Measurements from ENCODE around the gene HS1BP3.

Gene HS1BP3

DNA sequence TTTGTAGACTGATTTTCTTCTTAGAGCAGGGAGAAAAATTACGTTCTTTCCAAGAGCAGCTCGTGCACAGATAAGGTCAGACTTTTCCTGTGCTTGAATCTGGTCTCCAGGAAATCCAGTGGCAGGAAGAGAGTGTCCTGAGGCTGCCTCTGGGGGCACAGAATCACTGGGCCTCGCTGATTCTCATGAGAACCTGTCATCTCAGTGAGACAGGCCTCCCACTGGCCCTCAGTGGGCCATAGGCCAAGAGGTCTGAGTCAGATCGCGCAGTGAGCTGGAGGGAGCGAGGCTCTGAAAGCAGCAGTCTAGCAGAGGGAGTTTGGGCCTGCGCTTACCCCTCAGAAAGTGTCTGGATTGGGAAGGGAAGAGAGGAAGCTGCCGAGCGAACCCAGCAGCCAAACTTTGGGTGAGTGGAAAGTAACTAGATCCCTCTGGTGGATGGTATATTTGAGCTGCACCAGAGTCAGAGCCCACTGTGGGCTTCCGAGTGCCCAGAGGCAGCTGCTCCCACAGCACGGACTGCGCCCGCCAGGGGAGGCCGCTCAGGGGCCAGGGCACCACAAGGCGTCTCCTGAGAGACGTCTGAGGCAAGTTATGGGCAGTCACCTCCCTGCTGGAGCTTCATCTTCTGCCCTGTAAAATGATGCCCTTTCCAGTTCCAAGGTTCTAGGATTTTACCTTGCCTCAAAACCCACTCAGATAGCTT, 24.2 kb upstream of the HS1BP3 start:
- DNase-seq = no peak

GRCh38 chr2:20674309-20674965, 23.5 kb upstream of the HS1BP3 start:
- DNase-seq = no peak

- DNase-seq = no peak
Observed at GRCh38 chr2:20673686-20674308, 22.9 kb upstream of the HS1BP3 start.

GRCh38 chr2:20672201-20672951, 21.5 kb upstream of the HS1BP3 start:
- DNase-seq = no peak

DNA sequence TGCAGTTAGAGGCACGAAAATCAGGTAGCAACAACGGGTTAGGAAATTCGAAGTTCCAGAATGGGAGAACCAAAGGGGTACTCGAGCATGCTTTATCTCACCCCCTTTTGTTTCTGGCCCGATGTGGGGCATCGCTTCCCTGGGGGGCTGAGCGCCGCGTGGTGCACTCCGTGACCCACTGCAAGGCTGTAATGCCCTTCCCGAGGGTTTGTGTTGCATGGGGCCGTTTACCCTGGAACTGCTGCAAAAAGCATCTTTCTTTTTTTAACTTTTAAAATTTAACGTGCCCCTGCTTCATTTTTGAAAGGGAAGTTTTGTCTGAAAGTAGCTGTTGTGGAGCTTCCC, 20.8 kb upstream of the HS1BP3 start:
- no peak for DNase-seq

DNA sequence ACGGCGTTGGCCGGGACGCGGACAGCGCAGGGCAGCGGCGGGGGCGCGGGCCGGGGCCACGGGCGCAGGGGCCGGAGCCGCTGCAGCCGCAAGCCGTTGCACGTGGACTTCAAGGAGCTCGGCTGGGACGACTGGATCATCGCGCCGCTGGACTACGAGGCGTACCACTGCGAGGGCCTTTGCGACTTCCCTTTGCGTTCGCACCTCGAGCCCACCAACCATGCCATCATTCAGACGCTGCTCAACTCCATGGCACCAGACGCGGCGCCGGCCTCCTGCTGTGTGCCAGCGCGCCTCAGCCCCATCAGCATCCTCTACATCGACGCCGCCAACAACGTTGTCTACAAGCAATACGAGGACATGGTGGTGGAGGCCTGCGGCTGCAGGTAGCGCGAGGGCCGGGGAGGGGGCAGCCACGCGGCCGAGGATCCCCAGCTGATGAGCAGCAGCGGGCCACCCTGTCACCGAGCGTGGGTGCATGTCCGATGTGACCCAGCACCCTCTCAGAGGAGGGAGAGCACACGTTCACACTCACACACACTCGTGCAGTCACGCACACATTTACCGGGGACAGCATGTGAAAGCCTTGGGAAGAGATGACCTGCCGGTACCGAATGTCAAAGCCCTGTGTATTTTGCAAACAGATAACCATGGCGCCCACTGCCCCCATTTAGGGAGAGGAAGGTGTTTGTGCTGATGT, 20.3 kb upstream of the HS1BP3 start:
- no peak for DNase-seq

GRCh38 chr2:20670315-20671035, 19.6 kb upstream of the HS1BP3 start:
- no peak for DNase-seq

GRCh38 chr2:20669562-20670314, 18.8 kb upstream of the HS1BP3 start:
- no peak for DNase-seq

DNA sequence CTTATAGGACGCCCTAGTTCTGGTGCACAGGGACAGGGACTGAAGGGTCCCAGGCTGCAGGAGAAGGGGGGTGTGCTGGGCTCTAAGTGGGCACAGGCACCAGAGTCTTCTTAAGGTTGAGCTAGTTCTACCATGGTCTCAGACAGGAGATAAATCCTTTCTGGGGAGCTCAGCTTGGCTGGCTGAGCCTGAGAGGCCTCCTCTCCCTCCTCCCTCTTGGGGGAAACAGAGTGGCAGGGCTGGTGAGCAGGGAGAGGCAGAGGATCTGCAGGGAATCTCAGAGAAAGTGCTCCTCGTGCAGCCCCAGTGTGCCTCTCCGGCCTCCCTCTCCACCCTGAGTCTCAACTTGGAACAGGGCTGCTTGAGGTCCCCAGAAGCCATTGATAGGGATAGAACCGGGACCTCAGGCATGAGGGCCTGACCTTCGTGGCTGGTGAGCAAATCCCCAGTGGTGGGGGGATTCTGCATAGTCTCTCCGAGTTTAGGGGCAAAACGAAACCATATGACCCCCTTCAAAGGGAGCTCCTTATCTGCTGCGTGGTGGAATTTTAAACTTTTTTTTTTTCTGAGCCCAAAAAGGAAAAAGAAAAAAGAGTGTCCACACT, 18.1 kb upstream of the HS1BP3 start:
- no peak for DNase-seq

DNA sequence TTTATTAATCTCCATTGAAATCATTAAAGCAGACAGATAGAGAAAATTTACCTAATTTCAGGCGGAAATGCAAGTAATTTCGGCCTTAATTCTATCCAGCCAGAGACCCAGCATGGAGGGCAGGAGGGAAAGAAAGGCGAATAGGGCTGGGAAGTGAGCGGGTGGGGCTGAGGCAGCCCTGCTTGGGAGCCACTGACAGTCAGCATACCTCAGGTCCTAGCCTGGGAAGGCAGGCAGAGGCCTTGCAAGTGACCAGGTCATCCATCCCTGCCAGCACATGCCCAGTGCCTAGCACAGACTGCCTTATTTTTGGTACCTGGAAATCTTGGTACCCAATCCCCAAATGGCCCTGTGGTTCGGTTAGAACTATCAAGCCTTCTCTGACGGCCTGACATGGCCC, 17.6 kb upstream of the HS1BP3 start:
- no peak for DNase-seq

GRCh38 chr2:20667531-20668401, 16.9 kb upstream of the HS1BP3 start:
- DNase-seq = no peak

GRCh38 chr2:20667151-20667530, 16.2 kb upstream of the HS1BP3 start:
- DNase-seq = no peak

GRCh38 chr2:20666304-20667150, 15.6 kb upstream of the HS1BP3 start, which contains the start of gene GDF7:
Gene GDF7, plus strand, starts transcription at chr2:20667144. Its CDS starts 96 bp downstream, at chr2:20667240.
- DNase-seq = no peak

DNA sequence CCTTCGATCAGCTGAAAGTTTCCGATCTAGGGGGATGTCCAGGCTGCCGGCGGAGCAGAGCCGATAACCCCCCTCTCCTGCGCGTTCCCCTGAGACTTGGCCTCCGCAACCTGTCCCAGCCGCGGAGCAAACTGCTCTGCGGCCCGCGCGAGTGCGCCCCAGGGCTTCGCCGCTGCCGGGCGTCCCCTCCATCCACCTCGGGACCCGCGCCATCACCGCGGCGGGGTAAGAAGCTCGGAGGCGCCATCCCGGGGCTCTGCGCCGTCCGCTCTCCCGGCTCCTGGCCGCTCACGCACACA, 15.1 kb upstream of the HS1BP3 start:
- DNase-seq = no peak

- DNase-seq = no peak
Observed at GRCh38 chr2:20665243-20666004, 14.5 kb upstream of the HS1BP3 start.

DNA sequence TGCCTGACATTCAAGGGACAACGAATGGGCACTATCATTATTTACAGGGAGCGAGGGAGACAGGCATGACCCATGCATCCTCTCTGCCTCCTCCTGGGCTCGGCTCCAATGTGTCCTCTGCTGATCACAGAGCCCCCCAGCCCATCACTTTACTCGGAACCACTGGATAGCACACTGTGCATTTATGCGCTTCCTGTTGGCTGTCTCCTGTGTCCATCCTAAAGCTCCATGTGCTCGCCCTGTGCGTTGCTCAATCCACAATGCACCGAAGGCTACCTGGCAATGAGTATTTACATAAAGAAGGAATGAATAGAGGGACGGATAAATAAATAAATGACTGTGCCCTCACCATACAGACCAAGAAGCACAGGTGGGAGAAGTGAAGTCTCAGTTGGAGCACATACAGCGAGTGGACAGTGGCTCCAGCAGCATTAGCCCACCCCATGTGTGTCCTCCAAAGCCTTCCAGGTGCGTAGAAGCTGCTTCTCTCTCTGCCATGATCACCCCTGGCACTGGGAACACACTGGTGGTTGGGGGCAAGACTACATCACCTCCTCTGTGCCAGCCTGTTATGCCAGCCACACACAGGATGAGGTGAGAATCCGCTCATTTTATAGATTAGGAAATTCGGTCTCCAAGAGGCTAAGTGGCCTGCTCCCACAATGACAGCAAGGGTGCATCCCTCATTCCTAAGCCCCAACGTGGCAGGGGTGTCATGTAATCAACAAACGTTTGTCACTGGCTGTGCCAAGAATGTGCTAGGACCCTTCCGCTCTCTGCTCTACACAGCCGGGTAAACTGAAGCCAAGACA, 13.7 kb upstream of the HS1BP3 start:
- DNase-seq = no peak

- DNase-seq = no peak
Observed at GRCh38 chr2:20664071-20664390, 13.1 kb upstream of the HS1BP3 start.
